ENCODE data around the gene MORF4L1. TPM values are rescaled to one million over a fixed set of nuclear protein-coding genes. Genes with fewer than 3 reads are reported as not detected.

The MORF4L1 gene
- total RNA-seq, 2 experiments from 2014 or later = 268 to 276 TPM

GRCh38 chr15:78928616-78929093 lies 56.0 kb downstream of the MORF4L1 start:
- Mint-ChIP-seq H3K27me3 (no peaks in the 10 kb centered on the region), H3K4me1 (peaks cover 2% of the 10 kb centered on the region), H3K4me3 (no peak overlapping the region), H3K27ac (no peak overlapping the region), H3K36me3 (peaks cover 6% of the 10 kb centered on the region), H3K9me3 (no peaks in the 10 kb centered on the region)
- DNase-seq (no peak), ATAC-seq (ENCODE audit: low read depth) (no peak)
- POLR2A ChIA-PET = no interaction called here

DNA sequence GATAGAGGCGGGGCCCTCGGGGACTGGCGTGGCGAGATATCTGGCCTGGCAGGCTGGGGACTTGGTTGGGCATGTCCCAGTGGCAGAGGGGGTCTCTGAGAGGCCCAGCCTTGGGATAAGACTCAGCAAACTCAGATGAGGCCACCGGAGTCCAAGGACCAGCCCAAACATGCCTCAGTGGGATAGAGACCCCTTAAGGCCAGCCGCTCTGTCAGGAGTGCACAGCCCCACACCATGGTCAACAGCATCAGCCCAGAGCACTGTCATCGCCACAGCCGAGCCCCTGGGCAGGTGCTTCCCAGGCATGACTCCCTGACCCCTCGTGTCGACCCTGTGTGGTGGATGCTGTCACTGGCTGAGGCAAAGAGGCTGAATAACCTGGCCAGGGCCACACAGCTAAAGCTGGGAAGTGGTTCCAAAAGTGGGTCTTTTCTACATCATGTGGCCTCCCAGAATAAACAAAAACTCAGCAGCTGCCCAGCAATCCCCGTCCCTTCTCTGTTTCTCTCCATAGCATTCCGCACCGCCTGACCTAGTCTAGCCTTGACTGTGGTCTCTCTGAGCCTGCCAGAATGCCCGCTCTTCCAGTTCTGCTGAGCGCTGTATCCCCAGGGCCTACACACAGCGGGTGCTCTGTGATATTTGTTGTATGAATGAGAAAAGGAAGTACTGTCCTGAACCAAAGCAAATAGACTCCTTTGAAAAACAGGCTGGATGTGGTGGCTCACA lies 57.0 kb downstream of the MORF4L1 start:
- no peak for DNase-seq
- H3K27me3 Mint-ChIP-seq = no peaks in the 10 kb centered on the region
- H3K36me3 Mint-ChIP-seq = peaks cover 7% of the 10 kb centered on the region
- H3K4me1 Mint-ChIP-seq = peaks cover 3% of the 10 kb centered on the region
- POLR2A ChIA-PET = no interaction called here
- no peak overlapping the region for H3K4me3 Mint-ChIP-seq
- ATAC-seq (ENCODE audit: low read depth) = no peak
- H3K27ac Mint-ChIP-seq = peak overlapping the region; percentile 34
- H3K9me3 Mint-ChIP-seq = no peaks in the 10 kb centered on the region

- Mint-ChIP-seq H3K36me3 (peaks cover 5% of the 10 kb centered on the region), H3K4me1 (peaks cover 2% of the 10 kb centered on the region), H3K9me3 (no peaks in the 10 kb centered on the region), H3K27me3 (no peaks in the 10 kb centered on the region), H3K27ac (no peak overlapping the region), H3K4me3 (no peak overlapping the region)
- POLR2A ChIA-PET = no interaction called here
- DNase-seq = no peak
- ATAC-seq (ENCODE audit: low read depth) = no peak
Observed at GRCh38 chr15:78930577-78931388, 58.1 kb downstream of the MORF4L1 start.

- POLR2A ChIA-PET = no interaction called here
Observed at GRCh38 chr15:78931439-78932257, 59.0 kb downstream of the MORF4L1 start.

GRCh38 chr15:78932258-78932808 lies 59.6 kb downstream of the MORF4L1 start:
- POLR2A ChIA-PET = no interaction called here
- DNase-seq (no peak), ATAC-seq (ENCODE audit: low read depth) (no peak)
- Mint-ChIP-seq H3K4me1 (peaks cover 11% of the 10 kb centered on the region), H3K4me3 (no peak overlapping the region), H3K27ac (no peak overlapping the region), H3K27me3 (no peaks in the 10 kb centered on the region), H3K36me3 (peaks cover 5% of the 10 kb centered on the region), H3K9me3 (no peaks in the 10 kb centered on the region)

More at GRCh38 chr15:78931439-78932257, 59.0 kb downstream of the MORF4L1 start:
- ATAC-seq (ENCODE audit: low read depth) (no peak), DNase-seq (no peak)
- Mint-ChIP-seq H3K4me3 (no peak overlapping the region), H3K27me3 (no peaks in the 10 kb centered on the region), H3K36me3 (peaks cover 5% of the 10 kb centered on the region), H3K9me3 (no peaks in the 10 kb centered on the region), H3K27ac (no peak overlapping the region), H3K4me1 (peaks cover 4% of the 10 kb centered on the region)

DNA sequence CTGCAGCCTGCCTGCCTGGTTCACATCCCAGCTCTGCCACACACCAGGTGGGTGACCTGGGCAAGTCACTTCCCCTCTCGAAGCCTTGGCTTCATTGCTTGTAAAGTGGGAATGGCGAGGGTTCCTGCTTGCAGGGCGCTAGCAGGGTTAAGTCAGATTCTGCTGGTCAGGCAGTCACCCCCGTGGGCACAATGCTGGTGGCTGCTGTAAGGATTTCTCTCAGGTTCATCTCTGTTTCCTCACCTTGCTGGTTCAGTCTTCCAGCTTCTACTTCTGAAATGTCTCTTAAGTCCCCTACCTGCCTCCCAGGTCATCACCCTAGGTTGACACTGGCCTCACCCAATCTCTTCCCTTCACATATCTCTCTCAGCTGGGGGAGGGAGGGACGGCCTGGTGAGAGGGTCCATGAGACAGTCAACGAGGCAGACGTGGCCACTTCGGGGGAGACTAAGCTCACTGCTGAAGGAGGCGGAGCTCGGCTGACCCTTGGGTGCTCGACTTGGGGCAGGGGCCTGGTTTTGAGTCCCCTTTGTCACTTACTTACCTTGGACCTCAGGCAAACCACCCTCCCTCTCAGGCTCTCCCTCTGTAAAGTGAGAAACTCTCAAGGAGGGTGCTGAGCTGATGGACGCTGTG lies 60.6 kb downstream of the MORF4L1 start:
- H3K36me3 Mint-ChIP-seq = peaks cover 7% of the 10 kb centered on the region
- DNase-seq = no peak
- no peaks in the 10 kb centered on the region for H3K9me3 Mint-ChIP-seq
- POLR2A ChIA-PET = no interaction called here
- H3K27ac Mint-ChIP-seq = no peak overlapping the region
- no peak overlapping the region for H3K4me3 Mint-ChIP-seq
- H3K4me1 Mint-ChIP-seq = peaks cover 16% of the 10 kb centered on the region
- no peak for ATAC-seq (ENCODE audit: low read depth)
- no peaks in the 10 kb centered on the region for H3K27me3 Mint-ChIP-seq

DNA sequence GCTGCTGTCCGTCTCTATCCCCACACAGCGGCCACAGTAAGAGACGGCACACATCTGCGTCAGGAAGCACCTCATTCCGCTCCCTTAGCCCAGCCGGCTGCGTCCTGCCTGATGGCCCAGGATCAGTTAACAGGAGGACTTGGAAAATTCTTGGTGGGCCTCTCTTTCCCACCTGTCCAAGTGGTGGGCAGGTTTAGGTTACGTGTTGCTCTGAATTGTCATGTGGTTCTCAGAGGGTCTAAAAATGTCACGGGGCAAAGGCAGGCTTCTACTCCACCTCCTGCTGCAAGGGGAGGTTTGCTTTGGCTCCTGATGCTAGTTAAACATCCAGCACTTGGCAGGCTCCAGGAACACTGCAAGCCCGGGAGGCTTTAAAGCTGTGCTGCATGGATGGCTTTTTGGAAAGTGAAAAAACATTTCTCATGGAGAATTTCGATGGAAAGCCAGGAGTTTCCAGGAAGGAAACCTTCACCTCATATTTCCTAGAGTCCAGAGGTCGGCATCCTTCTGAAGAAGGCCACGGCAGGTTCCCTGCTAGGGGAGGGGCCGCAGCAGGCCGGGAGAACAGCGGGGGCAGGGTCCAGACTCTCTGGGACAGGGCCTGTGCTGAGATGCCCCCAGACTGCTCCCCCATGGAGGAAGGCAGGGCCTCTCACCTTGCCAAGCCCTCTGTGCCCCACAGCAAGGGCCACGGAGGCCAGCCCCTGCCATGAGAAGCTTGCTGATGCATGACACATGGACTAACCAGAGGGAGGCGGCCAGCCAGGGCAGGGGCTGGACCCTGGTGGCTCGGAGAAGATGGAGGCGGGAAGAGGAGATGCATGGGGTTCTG lies 61.3 kb downstream of the MORF4L1 start:
- Mint-ChIP-seq H3K4me1 (peaks cover 22% of the 10 kb centered on the region), H3K27ac (no peak overlapping the region), H3K27me3 (no peaks in the 10 kb centered on the region), H3K36me3 (peaks cover 13% of the 10 kb centered on the region), H3K4me3 (no peak overlapping the region), H3K9me3 (no peaks in the 10 kb centered on the region)
- DNase-seq (no peak), ATAC-seq (ENCODE audit: low read depth) (no peak)
- POLR2A ChIA-PET = no interaction called here

DNA sequence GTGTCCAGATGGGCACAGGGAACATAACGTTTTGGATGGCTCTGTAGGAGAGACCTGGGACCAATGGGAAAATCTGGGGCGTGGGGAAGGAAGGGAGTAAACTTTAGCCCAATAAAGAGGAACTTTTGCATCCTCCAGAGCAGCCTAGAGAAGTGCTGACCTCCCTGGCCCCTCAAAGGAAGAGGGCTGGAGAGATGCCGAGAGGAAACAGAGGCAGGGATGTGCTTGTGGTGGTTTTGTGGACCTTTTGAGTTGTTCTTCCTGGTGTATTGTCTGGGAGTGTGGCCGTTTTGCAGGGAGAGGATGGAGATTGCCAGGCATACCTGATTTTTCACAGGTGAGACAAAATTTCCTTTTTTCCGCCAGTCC lies 61.9 kb downstream of the MORF4L1 start:
- DNase-seq (no peak), ATAC-seq (ENCODE audit: low read depth) (no peak)
- Mint-ChIP-seq H3K27ac (no peak overlapping the region), H3K4me1 (peaks cover 25% of the 10 kb centered on the region), H3K4me3 (no peak overlapping the region), H3K36me3 (peaks cover 15% of the 10 kb centered on the region), H3K9me3 (no peaks in the 10 kb centered on the region), H3K27me3 (no peaks in the 10 kb centered on the region)
- POLR2A ChIA-PET = no interaction called here

GRCh38 chr15:78937132-78937739 lies 64.5 kb downstream of the MORF4L1 start:
- Mint-ChIP-seq H3K36me3 (peaks cover 15% of the 10 kb centered on the region), H3K27me3 (no peaks in the 10 kb centered on the region), H3K4me3 (peak overlapping the region; percentile 74), H3K4me1 (peaks cover 25% of the 10 kb centered on the region), H3K9me3 (no peaks in the 10 kb centered on the region), H3K27ac (peak overlapping the region; percentile 78)
- POLR2A ChIA-PET = interaction anchor here (1.7 kb wide), 1 partner anchor 63 kb away, joined by 3 read pairs; no protein-coding TSS in a partner anchor
- DNase-seq (no peak), ATAC-seq (ENCODE audit: low read depth) (peak; percentile 70)

- H3K36me3 Mint-ChIP-seq = peaks cover 15% of the 10 kb centered on the region
- DNase-seq (no peak), ATAC-seq (ENCODE audit: low read depth) (peak; percentile 24)
- H3K4me1 Mint-ChIP-seq = peaks cover 27% of the 10 kb centered on the region
- H3K27me3 Mint-ChIP-seq = peaks cover 11% of the 10 kb centered on the region
- POLR2A ChIA-PET = interaction anchor here (1.7 kb wide), 1 partner anchor 64 kb away, joined by 3 read pairs; no protein-coding TSS in a partner anchor
- no peaks in the 10 kb centered on the region for H3K9me3 Mint-ChIP-seq
- H3K4me3 Mint-ChIP-seq = peak overlapping the region; percentile 54
- peak overlapping the region; percentile 67 for H3K27ac Mint-ChIP-seq
Observed at GRCh38 chr15:78938658-78939488, 66.2 kb downstream of the MORF4L1 start.

DNA sequence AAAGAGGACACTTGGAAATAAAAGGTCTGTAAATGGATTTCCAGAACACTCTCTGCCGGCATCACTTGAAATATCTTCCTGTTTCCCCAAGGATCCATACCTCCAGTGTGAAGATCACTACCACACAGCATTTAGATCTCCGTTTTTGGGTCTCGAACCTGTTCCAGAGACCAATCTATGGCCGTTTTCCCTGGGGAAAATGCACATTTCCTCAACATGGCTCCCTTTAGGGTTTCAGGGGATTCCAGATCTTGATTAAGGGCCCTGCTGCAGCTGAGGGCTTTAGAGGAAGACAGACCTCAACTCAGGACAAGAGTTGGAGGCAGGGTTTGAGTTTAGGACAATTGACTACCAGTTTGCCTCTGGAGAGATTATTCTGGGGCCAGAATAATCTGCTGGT lies 70.1 kb downstream of the MORF4L1 start:
- H3K27me3 Mint-ChIP-seq = peaks cover 31% of the 10 kb centered on the region
- POLR2A ChIA-PET = no interaction called here
- peaks cover 9% of the 10 kb centered on the region for H3K36me3 Mint-ChIP-seq
- DNase-seq = no peak
- no peak overlapping the region for H3K4me3 Mint-ChIP-seq
- H3K9me3 Mint-ChIP-seq = no peaks in the 10 kb centered on the region
- no peak overlapping the region for H3K27ac Mint-ChIP-seq
- peaks cover 15% of the 10 kb centered on the region for H3K4me1 Mint-ChIP-seq
- no peak for ATAC-seq (ENCODE audit: low read depth)

All from activated naive CD8-positive, alpha-beta T cell treated with anti-CD3 and anti-CD28 coated beads, Interleukin-2, amount 10 ng/mL, durations not matched to agents 7 days and 5 days (primary cell).